ENCODE data around the gene IDE. TPM values are rescaled to one million over a fixed set of nuclear protein-coding genes. Genes with fewer than 3 reads are reported as not detected.

The IDE gene
- total and polyA plus RNA-seq, 2 of the 4 experiments (the other 2 are of a cell fraction), result 9.3 to 27.4 TPM

DNA sequence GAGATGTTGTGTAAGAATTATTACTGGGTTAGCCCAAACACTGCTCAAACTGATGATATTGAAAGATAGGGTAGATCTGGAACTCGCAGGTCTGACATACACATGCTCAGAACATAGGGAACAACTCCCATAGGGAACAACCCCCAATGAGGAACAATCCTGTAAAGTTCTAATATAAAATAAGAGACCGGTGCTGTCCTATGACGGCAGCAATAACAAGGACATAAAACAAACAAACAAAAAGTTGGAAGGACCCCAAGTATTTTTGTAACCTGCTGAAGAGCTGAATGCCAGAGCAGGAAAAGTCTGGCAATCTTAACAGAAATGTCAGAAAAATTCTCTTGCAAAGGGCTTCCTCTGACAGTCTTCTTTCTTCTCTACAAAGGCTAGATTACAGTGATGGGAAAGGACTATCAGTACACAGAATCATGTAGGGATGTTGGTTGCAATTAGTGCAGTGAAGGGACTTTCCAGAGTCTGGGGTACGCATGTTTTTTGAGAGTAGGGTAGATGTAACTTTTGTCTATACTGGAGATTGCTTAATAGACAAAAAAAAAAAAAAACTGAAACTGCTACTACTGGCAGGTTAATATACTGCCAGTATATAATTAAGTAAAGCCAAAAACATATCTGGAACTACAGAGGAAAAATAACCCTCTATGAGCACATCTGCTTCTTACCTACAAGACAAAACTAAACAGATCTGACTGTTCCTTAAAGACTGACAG, 35.5 kb downstream of the IDE start:
- in situ Hi-C loops (cut with MboI; ENCODE audit: low sequenced_read_pairs), result no loop called here
- Histone ChIP-seq H4K91ac (ENCODE audit: insufficient read depth, low read depth, low read length) (no peak overlapping the region), H2AFZ (replicated peaks; ENCODE audit: low read length, poor library complexity) (no peak overlapping the region), H3K56ac (ENCODE audit: extremely low read depth, insufficient read depth, low read length) (no peak overlapping the region), H2BK5ac (ENCODE audit: low read depth, low read length, poor library complexity, severe bottlenecking) (no peak overlapping the region), H3K27me3 (ENCODE audit: control insufficient read depth, insufficient read depth, low read length) (no peaks in the 10 kb centered on the region), H4K8ac (ENCODE audit: low read depth in 2 of 2, low read length in 2 of 2) (no peak overlapping the region), H3K4me1 (ENCODE audit: control insufficient read depth, insufficient read depth, low read length) (no peaks in the 10 kb centered on the region), H2AK9ac (replicated peaks; ENCODE audit: low read depth, low read length, poor library complexity) (no peak overlapping the region), H3K79me1 (ENCODE audit: low read depth in 1 of 2, low read length in 2 of 2) (peaks cover 11 to 21% of the 10 kb centered on the region in 2 experiments), H3K4me2 (ENCODE audit: low read depth, low read length) (no peak overlapping the region), H2BK20ac (ENCODE audit: low read depth, low read length) (no peak overlapping the region), H3K4ac (ENCODE audit: low read depth, low read length) (no peak overlapping the region), H3K36me3 (ENCODE audit: control insufficient read depth, insufficient read depth, low read length) (peaks cover 10% of the 10 kb centered on the region), H3K9me1 (ENCODE audit: insufficient read depth, low read length) (peaks cover 4% of the 10 kb centered on the region; the same call in 1 of the 2 replicates), H2BK120ac (ENCODE audit: low read depth, low read length) (no peak overlapping the region), H3K4me3 (ENCODE audit: insufficient read depth, low read depth, low read length) (no peak overlapping the region), H4K5ac (ENCODE audit: low read depth, low read length) (no peak overlapping the region), H3K9ac (ENCODE audit: low read depth, low read length) (no peak overlapping the region), H3K27ac (ENCODE audit: insufficient read depth, low read length) (no peak overlapping the region), H3K23ac (ENCODE audit: low read depth, low read length) (no peak overlapping the region), H2BK15ac (ENCODE audit: low read depth, low read length) (no peak overlapping the region), H3K18ac (ENCODE audit: low read depth, low read length) (no peak overlapping the region), H3K14ac (replicated peaks; ENCODE audit: low read depth, low read length) (no peak overlapping the region), H3K9me3 (ENCODE audit: control insufficient read depth, insufficient read depth, low read length) (no peaks in the 10 kb centered on the region), H2AK5ac (ENCODE audit: low read depth, low read length) (no peak overlapping the region), H4K20me1 (ENCODE audit: insufficient read depth, low read length) (peaks cover 8% of the 10 kb centered on the region; the same call in 1 of the 2 replicates)
- POLR2A ChIA-PET (ENCODE audit: unreplicated experiment), result no interaction called here
- ATAC-seq (ENCODE audit: low read depth), result no peak
- no TSS peak for BruUV-seq (replicated peaks)
- dilution Hi-C loops (cut with HindIII; ENCODE audit: low sequenced_read_pairs, unreplicated experiment), result no loop called here
- intact Hi-C loops (cut with micrococcal nuclease), result no loop called here
- TF ChIP-seq MAFK (IDR thresholded peaks at IDR 0.05; ENCODE audit: low read depth, low read length), result no peak
- TF ChIP-seq POLR2A (IDR thresholded peaks at IDR 0.05; ENCODE audit: low read depth, low read length), result no peak
- TF ChIP-seq, protein P1, sequence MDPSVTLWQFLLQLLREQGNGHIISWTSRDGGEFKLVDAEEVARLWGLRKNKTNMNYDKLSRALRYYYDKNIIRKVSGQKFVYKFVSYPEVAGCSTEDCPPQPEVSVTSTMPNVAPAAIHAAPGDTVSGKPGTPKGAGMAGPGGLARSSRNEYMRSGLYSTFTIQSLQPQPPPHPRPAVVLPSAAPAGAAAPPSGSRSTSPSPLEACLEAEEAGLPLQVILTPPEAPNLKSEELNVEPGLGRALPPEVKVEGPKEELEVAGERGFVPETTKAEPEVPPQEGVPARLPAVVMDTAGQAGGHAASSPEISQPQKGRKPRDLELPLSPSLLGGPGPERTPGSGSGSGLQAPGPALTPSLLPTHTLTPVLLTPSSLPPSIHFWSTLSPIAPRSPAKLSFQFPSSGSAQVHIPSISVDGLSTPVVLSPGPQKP (IDR thresholded peaks at IDR 0.05; ENCODE audit: borderline replicate concordance, low read depth, low read length), result no peak
- TF ChIP-seq, protein P2, sequence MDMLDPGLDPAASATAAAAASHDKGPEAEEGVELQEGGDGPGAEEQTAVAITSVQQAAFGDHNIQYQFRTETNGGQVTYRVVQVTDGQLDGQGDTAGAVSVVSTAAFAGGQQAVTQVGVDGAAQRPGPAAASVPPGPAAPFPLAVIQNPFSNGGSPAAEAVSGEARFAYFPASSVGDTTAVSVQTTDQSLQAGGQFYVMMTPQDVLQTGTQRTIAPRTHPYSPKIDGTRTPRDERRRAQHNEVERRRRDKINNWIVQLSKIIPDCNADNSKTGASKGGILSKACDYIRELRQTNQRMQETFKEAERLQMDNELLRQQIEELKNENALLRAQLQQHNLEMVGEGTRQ (IDR thresholded peaks at IDR 0.05; ENCODE audit: low read depth, low read length), result no peak
- TF ChIP-seq CEBPB (IDR thresholded peaks at IDR 0.05; ENCODE audit: low read depth, low read length), result no peak
- TF ChIP-seq RAD21 (IDR thresholded peaks at IDR 0.05; ENCODE audit: low read length), result no peak
- TF ChIP-seq, protein P3, sequence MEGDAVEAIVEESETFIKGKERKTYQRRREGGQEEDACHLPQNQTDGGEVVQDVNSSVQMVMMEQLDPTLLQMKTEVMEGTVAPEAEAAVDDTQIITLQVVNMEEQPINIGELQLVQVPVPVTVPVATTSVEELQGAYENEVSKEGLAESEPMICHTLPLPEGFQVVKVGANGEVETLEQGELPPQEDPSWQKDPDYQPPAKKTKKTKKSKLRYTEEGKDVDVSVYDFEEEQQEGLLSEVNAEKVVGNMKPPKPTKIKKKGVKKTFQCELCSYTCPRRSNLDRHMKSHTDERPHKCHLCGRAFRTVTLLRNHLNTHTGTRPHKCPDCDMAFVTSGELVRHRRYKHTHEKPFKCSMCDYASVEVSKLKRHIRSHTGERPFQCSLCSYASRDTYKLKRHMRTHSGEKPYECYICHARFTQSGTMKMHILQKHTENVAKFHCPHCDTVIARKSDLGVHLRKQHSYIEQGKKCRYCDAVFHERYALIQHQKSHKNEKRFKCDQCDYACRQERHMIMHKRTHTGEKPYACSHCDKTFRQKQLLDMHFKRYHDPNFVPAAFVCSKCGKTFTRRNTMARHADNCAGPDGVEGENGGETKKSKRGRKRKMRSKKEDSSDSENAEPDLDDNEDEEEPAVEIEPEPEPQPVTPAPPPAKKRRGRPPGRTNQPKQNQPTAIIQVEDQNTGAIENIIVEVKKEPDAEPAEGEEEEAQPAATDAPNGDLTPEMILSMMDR (conservative IDR thresholded peaks at IDR 0.05; ENCODE audit: low read depth, low read length), result no peak
- TF ChIP-seq FOS (IDR thresholded peaks at IDR 0.05; ENCODE audit: low read depth, low read length), result no peak
- TF ChIP-seq MXI1 (IDR thresholded peaks at IDR 0.05; ENCODE audit: borderline replicate concordance, low read depth, low read length), result no peak
- no peak for TF ChIP-seq BHLHE40 (IDR thresholded peaks at IDR 0.05; ENCODE audit: low read depth, low read length)
- no CpG with 5 or more reads among the region's 4 CpGs for WGBS, 2 experiments (ENCODE audit: extremely low coverage in 2 of 2, insufficient read length in 1 of 2)
- CTCF ChIA-PET, result no interaction called here
- no peak for DNase-seq
